ENCODE results near the gene ADPRS. TPM values are rescaled to one million over a fixed set of nuclear protein-coding genes. Genes with fewer than 3 reads are reported as not detected.

ADPRS gene
- total RNA-seq, 4 donors from 2014 or later: 23.8 to 43.4 (median 32.6) TPM

DNA sequence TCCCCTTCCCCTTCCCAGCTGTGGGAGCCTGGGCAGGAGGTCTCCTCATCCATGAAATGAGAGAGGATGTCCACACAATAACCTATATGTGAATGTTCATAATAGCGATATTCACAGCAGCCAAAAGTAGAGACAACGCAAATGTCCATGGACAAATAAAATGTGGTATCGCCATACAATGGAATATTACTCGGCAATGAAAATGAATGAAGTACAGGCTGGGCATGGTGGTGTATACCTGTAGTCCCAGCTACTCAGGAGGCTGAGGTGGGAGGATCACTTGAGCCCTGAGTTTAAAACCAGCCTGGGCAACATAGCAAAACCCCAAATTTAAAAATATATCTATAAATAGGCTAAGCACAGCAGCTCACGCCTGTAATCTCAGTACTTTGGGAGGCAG lies 12.9 kb downstream of the ADPRS start:
- H3K9me3 ChIP-seq: no peaks in the 10 kb centered on the region
- no peak overlapping the region for H3K27ac ChIP-seq
- peaks cover 0 to 15% (median 5%) of the 10 kb centered on the region in 3 donors for H3K4me1 ChIP-seq
- ATAC-seq: no peak
- H3K36me3 ChIP-seq: peaks cover 0 to 12% of the 10 kb centered on the region in 2 donors
- H3K27me3 ChIP-seq: no peaks in the 10 kb centered on the region
- WGBS, 2 donors (ENCODE audit: low coverage in 1 of 2): 91 to 100% methylated on average over 4 to 5 of the region's 5 CpGs
- TF ChIP-seq POLR2A (IDR thresholded peaks at IDR 0.05): no peak
- TF ChIP-seq POLR2AphosphoS5 (IDR thresholded peaks at IDR 0.05): no peak
- no peak for TF ChIP-seq EP300 (IDR thresholded peaks at IDR 0.05)
- TF ChIP-seq, protein P1, sequence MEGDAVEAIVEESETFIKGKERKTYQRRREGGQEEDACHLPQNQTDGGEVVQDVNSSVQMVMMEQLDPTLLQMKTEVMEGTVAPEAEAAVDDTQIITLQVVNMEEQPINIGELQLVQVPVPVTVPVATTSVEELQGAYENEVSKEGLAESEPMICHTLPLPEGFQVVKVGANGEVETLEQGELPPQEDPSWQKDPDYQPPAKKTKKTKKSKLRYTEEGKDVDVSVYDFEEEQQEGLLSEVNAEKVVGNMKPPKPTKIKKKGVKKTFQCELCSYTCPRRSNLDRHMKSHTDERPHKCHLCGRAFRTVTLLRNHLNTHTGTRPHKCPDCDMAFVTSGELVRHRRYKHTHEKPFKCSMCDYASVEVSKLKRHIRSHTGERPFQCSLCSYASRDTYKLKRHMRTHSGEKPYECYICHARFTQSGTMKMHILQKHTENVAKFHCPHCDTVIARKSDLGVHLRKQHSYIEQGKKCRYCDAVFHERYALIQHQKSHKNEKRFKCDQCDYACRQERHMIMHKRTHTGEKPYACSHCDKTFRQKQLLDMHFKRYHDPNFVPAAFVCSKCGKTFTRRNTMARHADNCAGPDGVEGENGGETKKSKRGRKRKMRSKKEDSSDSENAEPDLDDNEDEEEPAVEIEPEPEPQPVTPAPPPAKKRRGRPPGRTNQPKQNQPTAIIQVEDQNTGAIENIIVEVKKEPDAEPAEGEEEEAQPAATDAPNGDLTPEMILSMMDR (IDR thresholded peaks at IDR 0.05): no peak
- no peak overlapping the region for H3K4me3 ChIP-seq

DNA sequence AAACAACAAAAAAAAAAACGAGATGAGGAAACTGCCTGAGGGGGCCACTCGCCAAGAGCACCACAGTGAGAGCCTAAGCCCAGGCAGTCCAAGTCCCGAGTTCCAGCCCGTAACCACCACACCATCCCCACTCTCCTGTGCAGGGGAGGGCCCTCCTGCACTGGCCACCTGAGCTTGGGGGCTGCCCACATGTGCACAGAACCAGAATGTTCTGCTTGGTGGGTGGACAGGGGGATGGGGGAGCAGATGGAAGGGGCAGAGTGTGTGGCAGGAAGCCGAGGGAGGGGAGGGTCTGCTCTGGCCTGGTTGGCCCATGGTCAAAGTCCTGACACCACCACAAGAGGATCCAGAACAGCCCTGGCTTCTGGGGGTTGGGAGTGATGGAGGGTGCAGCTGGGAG lies 17.6 kb downstream of the ADPRS start:
- Histone ChIP-seq H3K27ac (no peak overlapping the region), H3K9me3 (no peaks in the 10 kb centered on the region), H3K4me1 (no peaks in the 10 kb centered on the region), H3K4me3 (no peak overlapping the region), H3K36me3 (no peaks in the 10 kb centered on the region), H3K27me3 (no peaks in the 10 kb centered on the region)
- TF ChIP-seq EP300 (IDR thresholded peaks at IDR 0.05): no peak
- TF ChIP-seq POLR2A (IDR thresholded peaks at IDR 0.05): no peak
- TF ChIP-seq POLR2AphosphoS5 (IDR thresholded peaks at IDR 0.05): no peak
- TF ChIP-seq, protein P1 (IDR thresholded peaks at IDR 0.05): no peak
- WGBS, 2 donors (ENCODE audit: low coverage in 1 of 2): 23 to 47% methylated on average over 2 to 3 of the region's 5 CpGs
- no peak for ATAC-seq

GRCh38 chr1:36107394-36107793 lies 18.7 kb downstream of the ADPRS start:
- TF ChIP-seq POLR2AphosphoS5 (IDR thresholded peaks at IDR 0.05): no peak
- no peaks in the 10 kb centered on the region for H3K27me3 ChIP-seq
- H3K9me3 ChIP-seq: no peaks in the 10 kb centered on the region
- no peaks in the 10 kb centered on the region for H3K4me1 ChIP-seq
- H3K4me3 ChIP-seq: no peak overlapping the region
- no peak overlapping the region for H3K27ac ChIP-seq
- ATAC-seq: no peak
- 60 to 93% methylated on average over 1 to 3 of the region's 9 CpGs for WGBS, 2 donors (ENCODE audit: low coverage in 1 of 2)
- H3K36me3 ChIP-seq: no peaks in the 10 kb centered on the region

DNA sequence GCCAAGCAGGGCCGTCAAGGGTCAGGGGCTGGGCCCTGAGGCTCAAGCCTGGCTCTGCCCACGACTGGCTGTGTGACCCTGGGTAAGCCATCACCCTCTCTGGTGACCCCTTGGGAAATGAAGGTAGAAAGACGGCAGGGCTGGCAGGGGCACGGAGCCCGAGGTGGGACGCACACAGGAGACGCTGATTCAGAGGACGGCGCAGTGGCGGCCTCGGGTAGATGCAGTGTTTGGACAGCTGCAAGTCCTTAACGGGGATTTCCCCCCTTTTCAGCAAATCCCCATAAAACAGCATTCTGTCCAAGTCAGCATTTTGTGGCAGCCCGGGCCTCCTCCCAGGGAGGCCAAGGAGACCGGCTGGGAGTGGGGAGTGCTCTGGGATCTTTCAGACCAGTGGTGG lies 19.6 kb downstream of the ADPRS start:
- Histone ChIP-seq H3K4me3 (no peak overlapping the region), H3K4me1 (no peaks in the 10 kb centered on the region), H3K9me3 (no peaks in the 10 kb centered on the region), H3K36me3 (no peaks in the 10 kb centered on the region), H3K27ac (no peak overlapping the region), H3K27me3 (no peaks in the 10 kb centered on the region)
- TF ChIP-seq POLR2A (IDR thresholded peaks at IDR 0.05) (no peak), EP300 (IDR thresholded peaks at IDR 0.05) (no peak), POLR2AphosphoS5 (IDR thresholded peaks at IDR 0.05) (no peak)
- TF ChIP-seq, protein P1 (IDR thresholded peaks at IDR 0.05): no peak
- 70 to 76% methylated on average over 2 to 3 of the region's 14 CpGs for WGBS, 2 donors (ENCODE audit: low coverage in 1 of 2)
- ATAC-seq: no peak

DNA sequence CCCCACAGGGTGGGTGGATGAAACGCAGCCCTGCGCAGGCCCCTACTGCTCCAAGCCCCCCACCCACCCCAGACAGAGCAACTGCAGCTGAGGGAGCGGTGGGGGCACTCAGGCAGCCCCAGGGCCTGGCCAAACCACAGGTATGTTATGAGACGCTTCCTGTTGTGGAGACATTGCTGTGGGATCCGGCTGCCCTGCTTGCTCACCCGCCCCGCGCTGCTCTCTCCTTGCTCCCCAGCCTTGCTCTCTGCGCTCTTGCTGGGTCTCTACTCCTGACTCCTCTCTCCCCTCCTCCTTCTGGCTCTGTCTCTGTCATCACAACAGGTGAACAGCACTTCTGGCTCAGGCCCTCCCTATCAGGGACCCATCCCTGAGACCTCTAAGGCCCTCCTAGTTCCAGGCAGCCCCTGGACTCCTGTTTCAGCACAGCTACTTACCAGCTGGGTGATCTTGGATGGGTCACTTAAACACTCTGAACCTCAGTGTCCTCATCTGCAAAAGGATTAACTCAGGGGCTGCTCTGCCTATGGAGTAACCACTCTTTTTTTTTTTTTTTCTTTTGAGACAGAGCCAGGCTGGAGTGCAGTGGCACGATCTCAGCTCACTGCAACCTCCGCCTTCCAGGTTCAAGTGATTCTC lies 20.5 kb downstream of the ADPRS start:
- Histone ChIP-seq H3K4me1 (no peaks in the 10 kb centered on the region), H3K4me3 (no peak overlapping the region), H3K36me3 (no peaks in the 10 kb centered on the region), H3K9me3 (no peaks in the 10 kb centered on the region), H3K27ac (no peak overlapping the region), H3K27me3 (no peaks in the 10 kb centered on the region)
- no peak for ATAC-seq
- 75% methylated on average over 2 of the region's 11 CpGs; no CpG with 5 or more reads in 1 of the 2 donors for WGBS, 2 donors (ENCODE audit: low coverage in 1 of 2)
- TF ChIP-seq, protein P1 (IDR thresholded peaks at IDR 0.05): no peak
- no peak for TF ChIP-seq POLR2AphosphoS5 (IDR thresholded peaks at IDR 0.05)
- no peak for TF ChIP-seq EP300 (IDR thresholded peaks at IDR 0.05)
- no peak for TF ChIP-seq POLR2A (IDR thresholded peaks at IDR 0.05)

All from gastroesophageal sphincter (tissue), 4 donors.